Midbrain (tissue), 1 donor: Measurements from ENCODE around the gene JAK3.
"Not testable (repeated sequence)": the region's sequence is repeated elsewhere in the genome, so short reads cannot be mapped to it uniquely, and the experiment has no call there.

Experiments used
- DNase-seq: peaks from one replicate; lab custom pipeline; 2025; lab: John Stamatoyannopoulos, UW

The JAK3 gene

DNA sequence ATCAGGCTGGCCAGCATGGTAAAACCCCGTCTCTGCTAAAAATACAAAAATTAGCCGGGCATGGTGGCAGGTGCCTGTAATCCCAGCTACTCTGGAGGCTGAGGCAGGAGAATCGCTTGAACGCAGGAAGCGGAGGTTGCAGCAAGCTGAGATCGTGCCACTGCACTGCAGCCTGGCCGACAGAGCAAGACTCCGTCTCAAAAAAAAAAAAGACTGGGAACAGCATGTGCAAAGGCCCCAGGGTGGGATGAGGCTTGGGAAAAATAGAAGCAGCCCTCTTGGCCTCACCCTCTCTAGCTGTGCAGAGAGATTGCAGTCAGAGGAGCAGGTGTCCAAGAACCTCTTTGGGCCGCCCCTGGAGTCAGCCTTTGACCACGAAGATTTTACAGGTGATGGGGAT, 69.9 kb downstream of the JAK3 start:
- DNase-seq: not testable (repeated sequence)

- DNase-seq: no peak
Measured at GRCh38 chr19:17775991-17776803, 71.6 kb downstream of the JAK3 start.

DNA sequence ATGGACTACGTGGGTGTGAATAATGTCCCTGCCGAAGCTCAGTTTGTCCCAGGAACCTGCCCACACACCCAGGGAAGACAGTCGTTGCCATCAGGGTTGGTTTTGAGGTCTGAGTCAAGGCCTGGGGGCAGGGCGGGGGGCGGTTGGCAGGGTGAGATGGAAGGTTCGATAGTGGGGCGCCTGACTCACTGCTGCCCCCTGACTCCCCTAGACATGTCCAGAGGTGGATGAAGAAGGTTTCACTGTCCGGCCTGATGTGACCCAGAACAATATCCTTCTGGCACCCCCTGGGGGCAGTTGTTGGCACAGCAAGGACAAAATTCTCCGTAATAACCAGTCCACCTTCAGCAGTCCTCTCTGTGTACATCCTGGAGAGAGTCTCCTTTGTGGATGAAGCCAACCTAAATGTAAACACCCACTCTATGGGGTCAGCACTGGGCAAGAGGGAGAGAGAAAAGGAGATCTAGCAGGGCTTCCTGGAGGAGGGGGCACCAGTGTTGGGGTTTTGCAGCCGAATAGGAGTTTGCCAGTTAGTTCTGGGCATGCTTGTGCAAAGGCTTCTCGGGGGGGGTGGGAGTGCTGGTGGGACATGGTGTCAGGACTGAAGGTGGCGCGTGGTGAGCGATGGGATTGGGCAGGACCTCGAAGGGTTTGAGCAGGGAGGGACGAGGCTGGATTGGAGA, 72.4 kb downstream of the JAK3 start:
- no peak for DNase-seq
